HepG2 (cell line): ENCODE data around the gene SLC25A45. TPM values are rescaled to one million over a fixed set of nuclear protein-coding genes. Genes with fewer than 3 reads are reported as not detected.

Experiments
- ISX ChIP-seq: sonication (generic); formaldehyde crosslinking; conservative IDR thresholded peaks from 2 replicates; pipeline ENCODE4 v1.5.0; 2020; ENCODE audit warnings: missing genetic modification reagents
- JUN ChIP-seq: sonication (generic); formaldehyde crosslinking; IDR thresholded peaks from 2 replicates; pipeline ENCODE4 v1.4.0; 2020; ENCODE audit warnings: mild to moderate bottlenecking, missing genetic modification reagents
- KDM1A ChIP-seq: IDR thresholded peaks from 2 replicates; pipeline ENCODE4 v1.6.1; 2016; ENCODE audit warnings: missing compliant biosample characterization
- MED8 ChIP-seq: sonication (generic); formaldehyde crosslinking; IDR thresholded peaks from 2 replicates; pipeline ENCODE4 v1.8.1; 2023; ENCODE audit warnings: mild to moderate bottlenecking, missing genetic modification reagents; ENCODE audit not compliant: insufficient replicate concordance
- TBL1XR1 ChIP-seq: fragments of 150-350 bp; IDR thresholded peaks from 2 replicates; pipeline ENCODE4 v1.6.1; 2014; ENCODE audit warnings: borderline replicate concordance, low read length; ENCODE audit not compliant: partially characterized antibody
- U2AF1 ChIP-seq: fragments of 200-400 bp; formaldehyde crosslinking; optimal IDR thresholded peaks from 2 replicates; pipeline ENCODE3; 2017; ENCODE audit warnings: mild to moderate bottlenecking, low read depth, low read length
- ZBTB1 ChIP-seq: sonication (generic); formaldehyde crosslinking; IDR thresholded peaks from 2 replicates; pipeline ENCODE4 v1.4.0; 2020; ENCODE audit warnings: missing genetic modification reagents, borderline replicate concordance
- ZNF224 ChIP-seq: sonication (generic); formaldehyde crosslinking; IDR thresholded peaks from 2 replicates; pipeline ENCODE4 v1.5.0; 2020; ENCODE audit warnings: mild to moderate bottlenecking, missing genetic modification reagents
- ZNF24 ChIP-seq: fragments of 450-650 bp; IDR thresholded peaks from 2 replicates; pipeline ENCODE4 v1.6.1; 2017; ENCODE audit warnings: antibody characterized with exemption, mild to moderate bottlenecking
- ZNF441 ChIP-seq: sonication (generic); formaldehyde crosslinking; IDR thresholded peaks from 2 replicates; pipeline ENCODE4 v1.7.0; 2021; ENCODE audit warnings: missing genetic modification reagents, borderline replicate concordance
- ZNF510 ChIP-seq: sonication (generic); formaldehyde crosslinking; IDR thresholded peaks from 2 replicates; pipeline ENCODE4 v1.4.0; 2020; ENCODE audit warnings: low read depth, mild to moderate bottlenecking, missing genetic modification reagents
- ZNF761 ChIP-seq: sonication (generic); formaldehyde crosslinking; conservative IDR thresholded peaks from 2 replicates; pipeline ENCODE4 v1.4.0; 2020; ENCODE audit warnings: mild to moderate bottlenecking, missing genetic modification reagents
- ZNF772 ChIP-seq: sonication (generic); formaldehyde crosslinking; IDR thresholded peaks from 2 replicates; pipeline ENCODE4 v1.5.0; 2020; ENCODE audit warnings: mild to moderate bottlenecking, missing genetic modification reagents
- polyA plus RNA-seq, 8 experiments: library from polyadenylated mRNA; depleted of rRNA in 3 of 8; stranded (reverse) in 7 of 8; unstranded in 1 of 8; fragments of >200 nt; fragmentation: Illumina TruSeq in 4 of 8; extraction: Trizol in 4 of 8; gene quantifications; 2 replicates each; pipeline versions ENCODE4 v1.2.1 to v1.2.3, GENCODE V29; 2011 to 2016; ENCODE audit warnings: low read depth in 4 of 8, missing spikeins in 1 of 8, mixed read lengths in 1 of 8; ENCODE audit not compliant: insufficient read depth in 1 of 8
- total RNA-seq, 5 experiments: library from RNA; depleted of rRNA; stranded (reverse); fragments of >200 nt; fragmentation: Illumina TruSeq; extraction: Trizol; gene quantifications; 2 replicates each; pipeline ENCODE4 v1.2.3, GENCODE V29; 2016; ENCODE audit warnings: low read depth in 1 of 5
- TF ChIP-seq, protein P1 (sequence below): sonication (generic); formaldehyde crosslinking; IDR thresholded peaks from 2 replicates; pipeline ENCODE4 v1.4.0; 2020; ENCODE audit warnings: missing genetic modification reagents
- TF ChIP-seq, protein P2 (sequence below): sonication (generic); formaldehyde crosslinking; IDR thresholded peaks from 2 replicates; pipeline ENCODE4 v1.8.0; 2022; ENCODE audit warnings: mild to moderate bottlenecking, missing genetic modification reagents, borderline replicate concordance
- TF ChIP-seq, protein P3 (sequence below): sonication (generic); formaldehyde crosslinking; IDR thresholded peaks from 2 replicates; pipeline ENCODE4 v1.4.0; 2020; ENCODE audit warnings: mild to moderate bottlenecking, missing genetic modification reagents

SLC25A45 gene
- total and polyA plus RNA-seq, 2 of the 13 experiments (the other 11 are each of a cell fraction or from before 2014, with no cell fraction given) = 1.2 to 3.4 TPM

DNA sequence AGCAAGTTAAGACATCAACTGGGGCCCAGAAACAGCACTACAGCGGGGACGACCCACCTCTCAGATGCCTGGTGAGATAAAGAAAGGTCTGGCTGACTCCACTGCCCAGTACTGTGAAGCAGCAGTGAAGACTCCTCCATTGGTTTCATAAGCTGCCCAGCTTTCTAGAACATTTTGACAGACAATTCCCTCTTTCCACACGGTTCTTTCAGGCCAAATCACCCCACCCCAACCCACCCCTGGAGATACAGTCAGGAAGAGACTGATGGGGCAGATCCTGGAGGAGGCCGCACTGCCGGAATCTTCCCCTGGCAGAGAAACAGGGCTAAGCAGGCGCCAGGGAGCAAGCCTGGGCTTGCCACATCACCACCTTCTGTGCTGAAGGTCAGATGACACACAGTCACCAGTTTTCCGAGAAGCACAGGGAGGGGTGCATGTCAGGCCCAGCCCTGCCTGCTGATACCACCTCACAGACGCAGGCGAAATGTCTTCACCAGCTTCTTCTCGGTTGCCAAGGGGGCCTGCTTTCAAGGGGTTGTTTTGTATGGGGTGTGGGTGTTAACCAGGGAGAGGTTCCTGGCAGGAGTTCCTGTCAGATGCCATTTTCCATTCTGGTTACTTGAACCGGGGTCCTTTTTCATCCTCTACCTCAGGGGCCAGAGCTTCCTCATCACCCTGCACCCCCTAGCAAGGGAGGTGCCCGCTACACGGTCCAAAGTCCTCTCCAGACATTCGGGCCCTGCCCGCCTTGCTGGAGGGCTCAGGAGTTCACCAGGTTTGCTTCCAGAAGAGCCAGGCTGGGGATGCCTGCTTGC is 38.7 kb upstream of the SLC25A45 start (continued):
- TF ChIP-seq, protein P1, sequence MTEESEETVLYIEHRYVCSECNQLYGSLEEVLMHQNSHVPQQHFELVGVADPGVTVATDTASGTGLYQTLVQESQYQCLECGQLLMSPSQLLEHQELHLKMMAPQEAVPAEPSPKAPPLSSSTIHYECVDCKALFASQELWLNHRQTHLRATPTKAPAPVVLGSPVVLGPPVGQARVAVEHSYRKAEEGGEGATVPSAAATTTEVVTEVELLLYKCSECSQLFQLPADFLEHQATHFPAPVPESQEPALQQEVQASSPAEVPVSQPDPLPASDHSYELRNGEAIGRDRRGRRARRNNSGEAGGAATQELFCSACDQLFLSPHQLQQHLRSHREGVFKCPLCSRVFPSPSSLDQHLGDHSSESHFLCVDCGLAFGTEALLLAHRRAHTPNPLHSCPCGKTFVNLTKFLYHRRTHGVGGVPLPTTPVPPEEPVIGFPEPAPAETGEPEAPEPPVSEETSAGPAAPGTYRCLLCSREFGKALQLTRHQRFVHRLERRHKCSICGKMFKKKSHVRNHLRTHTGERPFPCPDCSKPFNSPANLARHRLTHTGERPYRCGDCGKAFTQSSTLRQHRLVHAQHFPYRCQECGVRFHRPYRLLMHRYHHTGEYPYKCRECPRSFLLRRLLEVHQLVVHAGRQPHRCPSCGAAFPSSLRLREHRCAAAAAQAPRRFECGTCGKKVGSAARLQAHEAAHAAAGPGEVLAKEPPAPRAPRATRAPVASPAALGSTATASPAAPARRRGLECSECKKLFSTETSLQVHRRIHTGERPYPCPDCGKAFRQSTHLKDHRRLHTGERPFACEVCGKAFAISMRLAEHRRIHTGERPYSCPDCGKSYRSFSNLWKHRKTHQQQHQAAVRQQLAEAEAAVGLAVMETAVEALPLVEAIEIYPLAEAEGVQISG (CRISPR knock-in tag) = peak; percentile 82
- TF ChIP-seq MED8 (peak; percentile 27), TBL1XR1 (no peak), ZNF24 (no peak), U2AF1 (no peak), ZNF772 (no peak), ZNF441 (no peak), JUN (no peak), ZNF224 (CRISPR knock-in tag) (no peak), KDM1A (no peak), ZBTB1 (no peak), ZNF761 (CRISPR knock-in tag) (peak; percentile 34; the same call in 1 of the 2 replicates), ISX (CRISPR knock-in tag) (no peak; the same call in 1 of the 2 replicates), ZNF510 (CRISPR knock-in tag) (no peak)
- TF ChIP-seq, protein P2, sequence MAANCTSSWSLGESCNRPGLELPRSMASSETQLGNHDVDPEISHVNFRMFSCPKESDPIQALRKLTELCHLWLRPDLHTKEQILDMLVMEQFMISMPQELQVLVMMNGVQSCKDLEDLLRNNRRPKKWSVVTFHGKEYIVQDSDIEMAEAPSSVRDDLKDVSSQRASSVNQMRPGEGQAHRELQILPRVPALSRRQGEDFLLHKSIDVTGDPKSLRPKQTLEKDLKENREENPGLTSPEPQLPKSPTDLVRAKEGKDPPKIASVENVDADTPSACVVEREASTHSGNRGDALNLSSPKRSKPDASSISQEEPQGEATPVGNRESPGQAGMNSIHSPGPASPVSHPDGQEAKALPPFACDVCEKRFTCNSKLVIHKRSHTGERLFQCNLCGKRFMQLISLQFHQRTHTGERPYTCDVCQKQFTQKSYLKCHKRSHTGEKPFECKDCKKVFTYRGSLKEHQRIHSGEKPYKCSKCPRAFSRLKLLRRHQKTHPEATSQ (CRISPR knock-in tag) = no peak
- TF ChIP-seq, protein P3, sequence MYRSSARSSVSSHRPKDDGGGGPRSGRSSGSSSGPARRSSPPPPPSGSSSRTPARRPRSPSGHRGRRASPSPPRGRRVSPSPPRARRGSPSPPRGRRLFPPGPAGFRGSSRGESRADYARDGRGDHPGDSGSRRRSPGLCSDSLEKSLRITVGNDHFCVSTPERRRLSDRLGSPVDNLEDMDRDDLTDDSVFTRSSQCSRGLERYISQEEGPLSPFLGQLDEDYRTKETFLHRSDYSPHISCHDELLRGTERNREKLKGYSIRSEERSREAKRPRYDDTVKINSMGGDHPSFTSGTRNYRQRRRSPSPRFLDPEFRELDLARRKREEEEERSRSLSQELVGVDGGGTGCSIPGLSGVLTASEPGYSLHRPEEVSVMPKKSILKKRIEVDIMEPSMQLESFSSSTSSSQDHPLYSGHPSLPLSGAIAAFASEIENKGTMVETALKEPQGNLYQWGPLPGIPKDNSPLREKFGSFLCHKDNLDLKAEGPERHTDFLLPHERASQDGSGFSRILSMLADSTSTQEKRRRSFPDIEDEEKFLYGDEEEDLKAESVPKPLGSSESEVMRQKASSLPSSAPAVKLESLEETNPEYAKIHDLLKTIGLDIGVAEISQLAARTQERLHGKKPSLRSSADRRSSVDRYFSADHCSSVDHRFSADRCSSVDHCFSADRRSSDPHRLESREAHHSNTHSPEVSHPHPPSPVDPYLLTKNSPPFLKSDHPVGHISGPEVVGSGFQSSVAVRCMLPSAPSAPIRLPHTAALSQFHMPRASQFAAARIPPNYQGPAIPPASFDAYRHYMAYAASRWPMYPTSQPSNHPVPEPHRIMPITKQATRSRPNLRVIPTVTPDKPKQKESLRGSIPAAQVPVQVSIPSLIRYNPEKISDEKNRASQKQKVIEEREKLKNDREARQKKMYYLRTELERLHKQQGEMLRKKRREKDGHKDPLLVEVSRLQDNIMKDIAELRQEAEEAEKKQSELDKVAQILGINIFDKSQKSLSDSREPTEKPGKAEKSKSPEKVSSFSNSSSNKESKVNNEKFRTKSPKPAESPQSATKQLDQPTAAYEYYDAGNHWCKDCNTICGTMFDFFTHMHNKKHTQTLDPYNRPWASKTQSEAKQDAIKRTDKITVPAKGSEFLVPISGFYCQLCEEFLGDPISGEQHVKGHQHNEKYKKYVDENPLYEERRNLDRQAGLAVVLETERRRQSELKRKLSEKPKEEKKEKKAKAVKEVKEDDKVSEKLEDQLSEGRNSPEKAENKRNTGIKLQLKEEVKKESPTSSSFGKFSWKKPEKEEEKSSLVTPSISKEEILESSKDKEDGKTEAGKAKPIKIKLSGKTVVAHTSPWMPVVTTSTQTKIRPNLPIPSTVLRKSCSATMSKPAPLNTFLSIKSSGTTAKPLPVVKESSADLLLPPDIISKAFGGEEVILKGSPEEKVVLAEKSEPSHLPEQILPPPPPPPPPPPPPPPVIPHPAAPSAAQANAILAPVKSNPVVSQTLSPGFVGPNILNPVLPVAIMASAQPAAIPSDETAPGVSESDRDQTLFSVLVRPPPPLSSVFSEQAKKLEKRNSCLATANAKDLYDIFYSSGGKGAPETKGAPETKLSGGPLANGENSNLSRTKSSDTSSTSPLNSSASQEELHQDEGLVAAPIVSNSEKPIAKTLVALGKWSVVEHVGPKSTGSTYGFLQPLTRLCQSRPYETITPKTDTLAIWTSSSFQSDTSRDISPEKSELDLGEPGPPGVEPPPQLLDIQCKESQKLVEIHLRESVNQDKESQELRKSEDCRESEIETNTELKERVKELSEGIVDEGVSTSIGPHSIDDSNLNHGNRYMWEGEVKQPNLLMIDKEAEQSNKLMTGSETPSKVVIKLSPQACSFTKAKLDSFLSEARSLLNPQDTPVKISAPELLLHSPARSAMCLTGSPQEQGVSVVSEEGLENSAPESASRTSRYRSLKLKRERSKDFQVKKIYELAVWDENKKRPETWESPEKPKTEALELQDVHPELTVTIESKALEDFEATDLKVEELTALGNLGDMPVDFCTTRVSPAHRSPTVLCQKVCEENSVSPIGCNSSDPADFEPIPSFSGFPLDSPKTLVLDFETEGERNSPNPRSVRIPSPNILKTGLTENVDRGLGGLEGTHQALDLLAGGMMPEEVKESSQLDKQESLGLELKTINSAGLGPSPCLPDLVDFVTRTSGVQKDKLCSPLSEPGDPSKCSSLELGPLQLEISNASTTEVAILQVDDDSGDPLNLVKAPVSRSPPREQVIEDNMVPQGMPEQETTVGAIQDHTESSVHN (CRISPR knock-in tag) = no peak
